Astrocyte (in vitro differentiated cells and primary cell): Measurements from ENCODE around the gene TRIM5. TPM values are rescaled to one million over a fixed set of nuclear protein-coding genes. Genes with fewer than 3 reads are reported as not detected.

Experiments
- DNase-seq: peaks from one replicate; pipeline ENCODE4 v3.0.0-alpha.2; 2010; ENCODE audit warnings: low read depth
- FAIRE-seq: peaks from 2 replicates; lab custom pipeline; 2011; peaks lifted over from hg19 to GRCh38; lab: Jason Lieb, UNC
- H2AFZ ChIP-seq: 2 replicates; pipeline ENCODE4 v1.6.0; 2012; ENCODE audit warnings: low read depth, low read length, inconsistent platforms
- H3K27ac ChIP-seq: 2 replicates; pipeline ENCODE4 v1.5.1; 2011; ENCODE audit warnings: low read depth, low read length, inconsistent platforms
- H3K27me3 ChIP-seq: 2 replicates; pipeline ENCODE4 v1.6.0; 2011; ENCODE audit warnings: low read length, inconsistent platforms; ENCODE audit not compliant: insufficient read depth
- H3K36me3 ChIP-seq: 2 replicates; pipeline ENCODE4 v1.5.1; 2011; ENCODE audit warnings: low read length, inconsistent platforms; ENCODE audit not compliant: insufficient read depth
- H3K4me1 ChIP-seq: 2 replicates; pipeline ENCODE4 v1.5.1; 2011; ENCODE audit warnings: low read length, inconsistent platforms; ENCODE audit not compliant: insufficient read depth
- H3K4me2 ChIP-seq: 2 replicates; pipeline ENCODE4 v1.6.0; 2012; ENCODE audit warnings: low read length, inconsistent platforms
- H3K4me3 ChIP-seq: 2 replicates; pipeline ENCODE4 v1.5.1; 2011; ENCODE audit warnings: low read depth, mild to moderate bottlenecking, low read length, inconsistent platforms; ENCODE audit not compliant: insufficient read depth
- H3K79me2 ChIP-seq: 2 replicates; pipeline ENCODE4 v1.6.0; 2012; ENCODE audit warnings: mild to moderate bottlenecking, low read length, inconsistent platforms; ENCODE audit not compliant: insufficient read depth
- H3K9ac ChIP-seq: 2 replicates; pipeline ENCODE4 v1.6.0; 2012; ENCODE audit warnings: mild to moderate bottlenecking, low read length, inconsistent platforms
- H3K9me3 ChIP-seq: 2 replicates; pipeline ENCODE4 v1.5.1; 2012; ENCODE audit warnings: low read depth, mild to moderate bottlenecking, low read length, inconsistent platforms; ENCODE audit not compliant: insufficient read depth
- H4K20me1 ChIP-seq: 2 replicates; pipeline ENCODE4 v1.6.0; 2012; ENCODE audit warnings: low read length, inconsistent platforms; ENCODE audit not compliant: insufficient read depth
- H3K27ac Mint-ChIP-seq: one replicate; pipeline ENCODE4 v1.8.0; 2021; ENCODE audit warnings: mild to moderate bottlenecking, mixed read lengths; ENCODE audit not compliant: unreplicated experiment
- H3K27me3 Mint-ChIP-seq: one replicate; pipeline ENCODE4 v1.8.0; 2021; ENCODE audit warnings: low read depth, mixed read lengths; ENCODE audit not compliant: unreplicated experiment
- H3K36me3 Mint-ChIP-seq: one replicate; pipeline ENCODE4 v1.8.0; 2021; ENCODE audit warnings: low read depth, mixed read lengths; ENCODE audit not compliant: unreplicated experiment
- H3K4me1 Mint-ChIP-seq: one replicate; pipeline ENCODE4 v1.8.0; 2021; ENCODE audit warnings: low read depth, mixed read lengths; ENCODE audit not compliant: unreplicated experiment
- H3K4me3 Mint-ChIP-seq: one replicate; pipeline ENCODE4 v1.8.0; 2021; ENCODE audit warnings: mild to moderate bottlenecking, moderate library complexity, mixed read lengths; ENCODE audit not compliant: unreplicated experiment
- H3K9me3 Mint-ChIP-seq: one replicate; pipeline ENCODE4 v1.8.0; 2021; ENCODE audit warnings: mild to moderate bottlenecking, mixed read lengths; ENCODE audit not compliant: unreplicated experiment
- EZH2 ChIP-seq: IDR thresholded peaks from 2 replicates; pipeline ENCODE4 v1.6.1; 2012; ENCODE audit warnings: mild to moderate bottlenecking, low read length, inconsistent platforms; ENCODE audit not compliant: insufficient read depth
- total RNA-seq: library from RNA; stranded (reverse); gene quantifications from 2 replicates; pipeline ENCODE4 v1.2.1, GENCODE V29; 2021
- TF ChIP-seq, protein P1 (sequence below): IDR thresholded peaks from 2 replicates; pipeline ENCODE4 v1.5.1; 2011; ENCODE audit warnings: low read depth, mild to moderate bottlenecking, inconsistent platforms, low read length, moderate library complexity; ENCODE audit not compliant: insufficient read depth

The TRIM5 gene
- total RNA-seq, 1 donor from 2014 or later, result 55.6 TPM

- Mint-ChIP-seq H3K36me3 (peaks cover 11% of the 10 kb centered on the region), H3K9me3 (peaks cover 2% of the 10 kb centered on the region), H3K4me3 (peak overlapping the region; percentile 90), H3K4me1 (peaks cover 24% of the 10 kb centered on the region), H3K27me3 (no peaks in the 10 kb centered on the region), H3K27ac (peak overlapping the region; percentile 98)
- Histone ChIP-seq H3K27ac (peak overlapping the region; percentile 83), H3K9ac (peak overlapping the region; percentile 83), H3K9me3 (no peaks in the 10 kb centered on the region), H3K4me3 (peak overlapping the region; percentile 58), H3K4me1 (peaks cover 16% of the 10 kb centered on the region), H3K36me3 (no peaks in the 10 kb centered on the region), H3K4me2 (peak overlapping the region; percentile 84), H3K79me2 (peaks cover 13% of the 10 kb centered on the region), H4K20me1 (no peaks in the 10 kb centered on the region), H3K27me3 (no peaks in the 10 kb centered on the region), H2AFZ (peak overlapping the region; percentile 50)
- TF ChIP-seq, protein P1, sequence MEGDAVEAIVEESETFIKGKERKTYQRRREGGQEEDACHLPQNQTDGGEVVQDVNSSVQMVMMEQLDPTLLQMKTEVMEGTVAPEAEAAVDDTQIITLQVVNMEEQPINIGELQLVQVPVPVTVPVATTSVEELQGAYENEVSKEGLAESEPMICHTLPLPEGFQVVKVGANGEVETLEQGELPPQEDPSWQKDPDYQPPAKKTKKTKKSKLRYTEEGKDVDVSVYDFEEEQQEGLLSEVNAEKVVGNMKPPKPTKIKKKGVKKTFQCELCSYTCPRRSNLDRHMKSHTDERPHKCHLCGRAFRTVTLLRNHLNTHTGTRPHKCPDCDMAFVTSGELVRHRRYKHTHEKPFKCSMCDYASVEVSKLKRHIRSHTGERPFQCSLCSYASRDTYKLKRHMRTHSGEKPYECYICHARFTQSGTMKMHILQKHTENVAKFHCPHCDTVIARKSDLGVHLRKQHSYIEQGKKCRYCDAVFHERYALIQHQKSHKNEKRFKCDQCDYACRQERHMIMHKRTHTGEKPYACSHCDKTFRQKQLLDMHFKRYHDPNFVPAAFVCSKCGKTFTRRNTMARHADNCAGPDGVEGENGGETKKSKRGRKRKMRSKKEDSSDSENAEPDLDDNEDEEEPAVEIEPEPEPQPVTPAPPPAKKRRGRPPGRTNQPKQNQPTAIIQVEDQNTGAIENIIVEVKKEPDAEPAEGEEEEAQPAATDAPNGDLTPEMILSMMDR, result no peak
- no peak for TF ChIP-seq EZH2
- FAIRE-seq, result no peak
- peak; percentile 27 for DNase-seq
These were observed 5.9 kb upstream of the TRIM5 start for GRCh38 chr11:5690736-5691135.

- Histone ChIP-seq H3K27ac (peak overlapping the region; percentile 83), H3K4me3 (peak overlapping the region; percentile 58), H3K4me1 (peaks cover 18% of the 10 kb centered on the region), H3K4me2 (peak overlapping the region; percentile 84), H3K36me3 (no peaks in the 10 kb centered on the region), H4K20me1 (no peaks in the 10 kb centered on the region), H3K9ac (peak overlapping the region; percentile 83), H3K79me2 (peaks cover 13% of the 10 kb centered on the region), H3K27me3 (no peaks in the 10 kb centered on the region), H3K9me3 (no peaks in the 10 kb centered on the region), H2AFZ (peak overlapping the region; percentile 50)
- peak; percentile 28 for DNase-seq
- Mint-ChIP-seq H3K27ac (peak overlapping the region; percentile 98), H3K27me3 (no peaks in the 10 kb centered on the region), H3K4me3 (peak overlapping the region; percentile 90), H3K9me3 (peaks cover 2% of the 10 kb centered on the region), H3K36me3 (peaks cover 11% of the 10 kb centered on the region), H3K4me1 (peaks cover 26% of the 10 kb centered on the region)
- FAIRE-seq, result peak; percentile 13
- no peak for TF ChIP-seq EZH2
- TF ChIP-seq, protein P1, result no peak
These were observed 5.3 kb upstream of the TRIM5 start for GRCh38 chr11:5690216-5690615.

DNA sequence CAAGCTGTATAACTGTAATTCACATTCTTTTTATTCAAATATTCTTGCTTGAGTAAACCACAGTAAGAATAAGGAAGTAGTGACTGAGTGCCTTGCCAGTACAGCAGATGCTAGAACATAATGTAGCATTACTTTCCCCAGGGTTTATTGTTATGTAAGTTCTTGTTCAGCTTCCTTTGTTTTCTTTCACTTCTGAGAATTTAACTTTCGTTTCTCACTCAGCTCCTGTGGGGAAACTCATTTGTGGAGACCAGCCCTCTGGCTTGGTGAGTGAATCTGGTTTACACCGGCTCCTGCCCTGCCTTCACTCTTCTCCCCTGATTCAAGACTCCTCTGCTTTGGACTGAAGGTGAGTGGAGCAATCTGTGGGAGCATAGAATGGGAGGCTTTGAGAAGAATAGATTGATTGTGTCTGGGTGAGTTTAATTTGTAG is 4.7 kb upstream of the TRIM5 start, which contains the start of gene TRIM22:
TSS of gene TRIM22 (plus strand) at position 240 of the 433 bp plus-strand sequence. CDS start 6,443 bp downstream, outside the sequence.
- Histone ChIP-seq H3K4me3 (peak within 1 kb of the TSS; percentile 58), H2AFZ (peak within 1 kb of the TSS; percentile 50), H3K4me1 (peaks cover 20% of the 10 kb centered on the region), H3K79me2 (peaks cover 13% of the 10 kb centered on the region), H4K20me1 (no peaks in the 10 kb centered on the region), H3K27ac (peak within 1 kb of the TSS; percentile 83), H3K27me3 (no peaks in the 10 kb centered on the region), H3K4me2 (peak within 1 kb of the TSS; percentile 84), H3K9me3 (no peaks in the 10 kb centered on the region), H3K9ac (peak within 1 kb of the TSS; percentile 83), H3K36me3 (no peaks in the 10 kb centered on the region)
- H3K27me3 Mint-ChIP-seq, result no peaks in the 10 kb centered on the region
- H3K4me3 Mint-ChIP-seq, result peak within 1 kb of the TSS; percentile 90
- DNase-seq (peak; percentile 76), FAIRE-seq (peak; percentile 37)
- TF ChIP-seq, protein P1, result no peak
- no peak for TF ChIP-seq EZH2
- H3K4me1 Mint-ChIP-seq, result peaks cover 25% of the 10 kb centered on the region
- peaks cover 11% of the 10 kb centered on the region for H3K36me3 Mint-ChIP-seq
- H3K27ac Mint-ChIP-seq, result peak within 1 kb of the TSS; percentile 98
- H3K9me3 Mint-ChIP-seq, result peaks cover 2% of the 10 kb centered on the region
